ENCODE measurements around the gene CT45A1. TPM values are rescaled to one million over a fixed set of nuclear protein-coding genes. Genes with fewer than 3 reads are reported as not detected.
A peak's percentile ranks its signal among the peaks of the same experiment; 100 is the strongest.
"Not testable (repeated sequence)": the region's sequence is repeated elsewhere in the genome, so short reads cannot be mapped to it uniquely, and the experiment has no call there.

CT45A1 gene
- total and polyA plus RNA-seq, 5 donors from 2014 or later: not detected

DNA sequence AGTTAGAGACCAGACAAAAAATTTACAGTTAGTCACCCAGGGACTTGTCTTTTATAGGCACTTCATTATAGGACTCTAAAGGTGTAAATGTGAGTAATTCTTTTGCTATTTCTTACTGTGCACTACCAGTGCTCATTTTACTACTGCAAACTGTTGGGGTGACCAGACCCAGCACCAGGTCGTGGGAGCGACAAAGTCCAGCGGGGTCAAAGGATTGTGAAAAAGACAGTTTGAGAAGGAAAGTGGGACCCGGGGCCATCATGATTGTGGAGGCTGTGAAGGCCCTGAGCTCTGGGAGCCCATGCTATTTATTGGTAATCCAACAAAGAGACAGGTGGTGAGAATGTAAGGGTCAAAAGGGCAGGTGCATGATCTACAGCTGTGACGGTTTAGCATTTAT is 21.2 kb downstream of the CT45A1 start:
- H3K9me3 ChIP-seq (ENCODE audit: control insufficient read depth in 2 of 2, low read length in 2 of 2); H3K36me3 Mint-ChIP-seq; ATAC-seq (ENCODE audit: low read depth in 2 of 2); H3K27me3 Mint-ChIP-seq; DNase-seq; H3K4me3 Mint-ChIP-seq; H3K4me1 Mint-ChIP-seq; H3K4me3 ChIP-seq (ENCODE audit: low read depth, low read length); H3K27ac ChIP-seq (ENCODE audit: insufficient read depth, low read length, poor library complexity, severe bottlenecking); H3K27me3 ChIP-seq (ENCODE audit: control insufficient read depth, insufficient read depth, low read length); H3K9me3 Mint-ChIP-seq; H3K36me3 ChIP-seq (ENCODE audit: control insufficient read depth, insufficient read depth, low read length); H3K4me1 ChIP-seq (ENCODE audit: control insufficient read depth, insufficient read depth, low read length, poor library complexity, severe bottlenecking); H3K27ac Mint-ChIP-seq: not testable (repeated sequence)

DNA sequence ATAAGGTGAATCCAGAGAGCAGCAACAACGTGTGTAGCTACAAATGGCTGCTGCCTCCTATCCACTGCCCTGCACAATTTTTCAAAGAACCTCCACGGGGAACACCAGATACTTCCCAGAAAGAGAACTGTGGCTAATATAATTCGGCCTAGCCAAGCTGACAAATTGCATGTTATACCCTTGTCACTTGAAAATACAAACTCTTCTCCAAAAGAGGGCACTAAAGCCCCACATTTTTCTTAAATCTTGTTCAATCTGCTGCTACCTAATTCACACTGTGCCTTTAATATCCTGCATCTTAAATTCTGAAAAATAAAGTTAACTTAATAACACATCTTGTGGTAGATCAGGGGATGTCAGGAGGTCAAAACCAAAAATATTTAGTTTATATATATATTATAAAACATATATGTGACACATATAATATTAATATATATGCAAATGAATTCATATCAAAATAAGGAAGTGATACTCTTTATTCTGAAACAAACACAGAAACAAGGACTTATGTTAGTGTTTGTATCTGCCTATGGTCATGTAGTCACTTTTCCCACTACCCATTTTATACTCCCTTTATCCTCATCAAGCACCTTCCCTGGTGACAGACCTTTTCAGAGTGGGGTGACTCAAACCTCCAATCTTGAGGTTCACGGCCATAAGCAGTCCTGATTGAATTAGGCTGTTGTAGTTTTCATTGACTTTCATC is 24.1 kb downstream of the CT45A1 start:
- ATAC-seq (ENCODE audit: low read depth in 2 of 2): no peak
- H3K27ac ChIP-seq (ENCODE audit: insufficient read depth, low read length, poor library complexity, severe bottlenecking): no peak overlapping the region
- Mint-ChIP-seq H3K36me3 (no peaks in the 10 kb centered on the region), H3K4me1 (peaks cover 0 to 3% (median 0%) of the 10 kb centered on the region in 4 donors), H3K27me3 (no peaks in the 10 kb centered on the region), H3K9me3 (no peaks in the 10 kb centered on the region), H3K4me3 (no peak overlapping the region), H3K27ac (no peak overlapping the region)
- no peaks in the 10 kb centered on the region for H3K9me3 ChIP-seq (ENCODE audit: control insufficient read depth in 2 of 2, low read length in 2 of 2)
- H3K4me3 ChIP-seq (ENCODE audit: low read depth, low read length): no peak overlapping the region
- no peaks in the 10 kb centered on the region for H3K4me1 ChIP-seq (ENCODE audit: control insufficient read depth, insufficient read depth, low read length, poor library complexity, severe bottlenecking)
- DNase-seq: peak in 1 of 3 donors; percentile 4
- no peaks in the 10 kb centered on the region for H3K27me3 ChIP-seq (ENCODE audit: control insufficient read depth, insufficient read depth, low read length)
- no peaks in the 10 kb centered on the region for H3K36me3 ChIP-seq (ENCODE audit: control insufficient read depth, insufficient read depth, low read length)

GRCh38 chrX:135740681-135741149 is 27.3 kb downstream of the CT45A1 start:
- Histone ChIP-seq H3K4me1 (ENCODE audit: control insufficient read depth, insufficient read depth, low read length, poor library complexity, severe bottlenecking) (no peaks in the 10 kb centered on the region), H3K27me3 (ENCODE audit: control insufficient read depth, insufficient read depth, low read length) (no peaks in the 10 kb centered on the region), H3K36me3 (ENCODE audit: control insufficient read depth, insufficient read depth, low read length) (no peaks in the 10 kb centered on the region), H3K27ac (ENCODE audit: insufficient read depth, low read length, poor library complexity, severe bottlenecking) (no peak overlapping the region), H3K4me3 (ENCODE audit: low read depth, low read length) (no peak overlapping the region), H3K9me3 (ENCODE audit: control insufficient read depth in 2 of 2, low read length in 2 of 2) (no peaks in the 10 kb centered on the region)
- Mint-ChIP-seq H3K36me3 (no peaks in the 10 kb centered on the region), H3K27ac (no peak overlapping the region), H3K4me3 (no peak overlapping the region), H3K27me3 (no peaks in the 10 kb centered on the region), H3K9me3 (no peaks in the 10 kb centered on the region), H3K4me1 (peaks cover 0 to 3% (median 0%) of the 10 kb centered on the region in 4 donors)
- ATAC-seq (ENCODE audit: low read depth in 2 of 2) (no peak), DNase-seq (peak in 2 of 3 donors; percentile 12 to 43)

DNA sequence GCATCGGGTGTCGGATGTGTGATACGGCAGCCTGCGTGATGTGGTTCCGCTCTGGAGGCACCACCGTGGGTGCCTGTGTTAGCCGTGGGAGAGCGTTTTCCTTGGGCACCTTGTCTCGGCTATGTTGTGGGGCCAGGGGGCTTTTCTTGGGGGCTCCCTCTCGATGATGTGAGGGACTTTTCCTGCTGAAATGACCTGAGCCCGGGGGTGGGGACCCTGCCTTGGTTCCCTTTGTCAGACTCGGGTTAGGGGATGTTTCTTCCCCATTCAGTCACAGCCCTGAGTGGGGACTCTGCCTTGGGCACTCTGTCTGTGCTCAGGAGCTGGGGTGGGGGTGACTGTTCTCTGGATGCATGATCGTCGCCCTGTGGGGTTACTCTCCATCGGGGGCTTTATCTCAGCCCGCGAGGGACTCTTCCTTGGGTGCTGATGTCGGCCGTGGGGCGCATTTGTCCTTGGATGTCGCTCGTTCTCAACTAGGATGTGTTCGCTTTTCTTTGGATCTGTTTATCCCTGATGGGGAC is 27.8 kb downstream of the CT45A1 start:
- DNase-seq: no peak
- no peaks in the 10 kb centered on the region for H3K9me3 Mint-ChIP-seq

GRCh38 chrX:135744739-135745138 is 31.3 kb downstream of the CT45A1 start:
- H3K4me1 Mint-ChIP-seq; H3K27me3 ChIP-seq (ENCODE audit: control insufficient read depth, insufficient read depth, low read length); H3K9me3 ChIP-seq (ENCODE audit: control insufficient read depth in 2 of 2, low read length in 2 of 2); H3K9me3 Mint-ChIP-seq; H3K36me3 ChIP-seq (ENCODE audit: control insufficient read depth, insufficient read depth, low read length); H3K27ac Mint-ChIP-seq; H3K36me3 Mint-ChIP-seq; H3K4me3 Mint-ChIP-seq; ATAC-seq (ENCODE audit: low read depth in 2 of 2); H3K27ac ChIP-seq (ENCODE audit: insufficient read depth, low read length, poor library complexity, severe bottlenecking); H3K4me1 ChIP-seq (ENCODE audit: control insufficient read depth, insufficient read depth, low read length, poor library complexity, severe bottlenecking); H3K27me3 Mint-ChIP-seq; DNase-seq; H3K4me3 ChIP-seq (ENCODE audit: low read depth, low read length): not testable (repeated sequence)

More for the DNA sequence above, 27.8 kb downstream of the CT45A1 start:
- Mint-ChIP-seq H3K27ac (no peak overlapping the region), H3K4me3 (no peak overlapping the region), H3K36me3 (no peaks in the 10 kb centered on the region), H3K4me1 (peaks cover 0 to 3% (median 0%) of the 10 kb centered on the region in 4 donors), H3K27me3 (no peaks in the 10 kb centered on the region)
- ATAC-seq (ENCODE audit: low read depth in 2 of 2): no peak
- Histone ChIP-seq H3K9me3 (ENCODE audit: control insufficient read depth in 2 of 2, low read length in 2 of 2) (no peaks in the 10 kb centered on the region), H3K27me3 (ENCODE audit: control insufficient read depth, insufficient read depth, low read length) (no peaks in the 10 kb centered on the region), H3K4me3 (ENCODE audit: low read depth, low read length) (no peak overlapping the region), H3K27ac (ENCODE audit: insufficient read depth, low read length, poor library complexity, severe bottlenecking) (no peak overlapping the region), H3K4me1 (ENCODE audit: control insufficient read depth, insufficient read depth, low read length, poor library complexity, severe bottlenecking) (no peaks in the 10 kb centered on the region), H3K36me3 (ENCODE audit: control insufficient read depth, insufficient read depth, low read length) (no peaks in the 10 kb centered on the region)

DNA sequence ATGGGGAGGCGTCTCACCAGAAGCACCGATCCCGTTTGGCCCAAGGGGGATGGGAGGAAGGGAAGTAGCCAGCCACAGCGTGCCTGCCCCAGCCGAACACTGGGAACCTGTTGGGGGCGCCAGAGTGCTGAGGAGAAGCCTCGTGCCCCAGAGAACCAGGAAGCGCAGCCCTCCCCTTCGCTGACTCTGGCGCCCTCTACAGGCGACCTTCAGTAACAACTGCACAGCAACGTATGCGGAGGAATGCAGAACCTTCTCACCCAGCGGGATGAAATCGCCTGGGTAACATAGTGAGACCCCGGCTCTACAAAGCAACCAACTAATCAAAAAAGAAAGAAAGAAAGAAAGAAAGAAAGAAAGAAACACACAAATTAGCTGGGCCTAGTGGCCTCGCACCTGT is 54.7 kb downstream of the CT45A1 start, which contains the start of gene CT45A3:
TSS of gene CT45A3 (minus strand) at position 101 of the 400 bp plus-strand sequence. CDS start 3,747 bp downstream, outside the sequence.
- H3K36me3 Mint-ChIP-seq; H3K4me1 ChIP-seq (ENCODE audit: control insufficient read depth, insufficient read depth, low read length, poor library complexity, severe bottlenecking); DNase-seq; H3K27ac ChIP-seq (ENCODE audit: insufficient read depth, low read length, poor library complexity, severe bottlenecking); H3K4me1 Mint-ChIP-seq; H3K4me3 ChIP-seq (ENCODE audit: low read depth, low read length); ATAC-seq (ENCODE audit: low read depth in 2 of 2); H3K27me3 ChIP-seq (ENCODE audit: control insufficient read depth, insufficient read depth, low read length); H3K9me3 ChIP-seq (ENCODE audit: control insufficient read depth in 2 of 2, low read length in 2 of 2); H3K27ac Mint-ChIP-seq; H3K4me3 Mint-ChIP-seq; H3K36me3 ChIP-seq (ENCODE audit: control insufficient read depth, insufficient read depth, low read length); H3K27me3 Mint-ChIP-seq; H3K9me3 Mint-ChIP-seq: not testable (repeated sequence)

Other genes starting within 250 kb of the CT45A1 start
- gene INTS6L, start 193.0 kb upstream of the CT45A1 start, total RNA-seq: 28.4 TPM
- gene INTS6L, start 193.0 kb upstream of the CT45A1 start, polyA plus RNA-seq: 1 to 10 TPM; 5.7 to 7.2 (median 6.0) TPM
- gene CT45A3, start 54.6 kb downstream of the CT45A1 start, total RNA-seq: not detected
- not detected for gene CT45A3, start 54.6 kb downstream of the CT45A1 start, polyA plus RNA-seq
- not detected for gene CT45A5, start 71.9 kb downstream of the CT45A1 start, total RNA-seq
- gene CT45A5, start 71.9 kb downstream of the CT45A1 start, polyA plus RNA-seq: not detected
- not detected for gene CT45A6, start 89.1 kb downstream of the CT45A1 start, total RNA-seq
- gene CT45A6, start 89.1 kb downstream of the CT45A1 start, polyA plus RNA-seq: not detected
- gene CT45A2, start 106.4 kb downstream of the CT45A1 start, total RNA-seq: not detected
- not detected for gene CT45A2, start 106.4 kb downstream of the CT45A1 start, polyA plus RNA-seq
- not detected for gene CT45A7, start 123.6 kb downstream of the CT45A1 start, total RNA-seq
- not detected for gene CT45A7, start 123.6 kb downstream of the CT45A1 start, polyA plus RNA-seq
- not detected for gene CT45A8, start 140.9 kb downstream of the CT45A1 start, total RNA-seq
- not detected for gene CT45A8, start 140.9 kb downstream of the CT45A1 start, polyA plus RNA-seq
- not detected for gene CT45A9, start 158.2 kb downstream of the CT45A1 start, total RNA-seq
- not detected for gene CT45A9, start 158.2 kb downstream of the CT45A1 start, polyA plus RNA-seq
- gene CT45A10, start 179.8 kb downstream of the CT45A1 start, total RNA-seq: not detected
- under 1 TPM in 1 of 4 donors, not detected in 3; 0.40 TPM for gene CT45A10, start 179.8 kb downstream of the CT45A1 start, polyA plus RNA-seq
- gene SAGE1, start 180.1 kb downstream of the CT45A1 start, total RNA-seq: not detected
- gene SAGE1, start 180.1 kb downstream of the CT45A1 start, polyA plus RNA-seq: not detected

Data from CD4-positive, CD25-positive, alpha-beta regulatory T cell (primary cell).